NCI-H187 treated with DMSO at 0.1 percent for 48 hours (cell line): ENCODE data around the gene SMIM8.
"Not testable (repeated sequence)": the region's sequence is repeated elsewhere in the genome, so short reads cannot be mapped to it uniquely, and the experiment has no call there.

ENCODE experiments used
- DNase-seq: peaks from one replicate; lab custom pipeline; 2025; lab: John Stamatoyannopoulos, UW

SMIM8 gene

GRCh38 chr6:87322304-87323212 is at the start of gene SMIM8:
Gene SMIM8 (plus strand): TSS chr6:87322588. CDS start chr6:87337032, 14,444 bp downstream.
- no peak for DNase-seq

- no peak for DNase-seq
These were observed 47.6 kb upstream of the SMIM8 start for GRCh38 chr6:87274660-87275274.

- no peak for DNase-seq
These were observed 45.8 kb upstream of the SMIM8 start for GRCh38 chr6:87276624-87277023.

- DNase-seq = no peak
These were observed 45.3 kb upstream of the SMIM8 start for GRCh38 chr6:87277123-87277522.

GRCh38 chr6:87279196-87279595 is 43.2 kb upstream of the SMIM8 start:
- no peak for DNase-seq

- no peak for DNase-seq
These were observed 41.0 kb upstream of the SMIM8 start for GRCh38 chr6:87281426-87281825.

- no peak for DNase-seq
These were observed 39.6 kb upstream of the SMIM8 start for GRCh38 chr6:87282743-87283142.

- DNase-seq = no peak
These were observed 38.9 kb upstream of the SMIM8 start for GRCh38 chr6:87283461-87283860.

- DNase-seq = no peak
These were observed 35.1 kb upstream of the SMIM8 start for GRCh38 chr6:87287251-87287650.

GRCh38 chr6:87289571-87289970 is 32.8 kb upstream of the SMIM8 start:
- DNase-seq = no peak

- no peak for DNase-seq
These were observed 30.5 kb upstream of the SMIM8 start for GRCh38 chr6:87291883-87292282.

GRCh38 chr6:87293526-87293925 is 28.9 kb upstream of the SMIM8 start:
- DNase-seq = no peak

GRCh38 chr6:87297119-87297518 is 25.3 kb upstream of the SMIM8 start:
- DNase-seq = no peak

GRCh38 chr6:87301277-87301676 is 21.1 kb upstream of the SMIM8 start:
- DNase-seq = not testable (repeated sequence)

GRCh38 chr6:87308970-87309369 is 13.4 kb upstream of the SMIM8 start:
- no peak for DNase-seq

GRCh38 chr6:87312860-87313259 is 9.5 kb upstream of the SMIM8 start:
- no peak for DNase-seq

- no peak for DNase-seq
These were observed 7.3 kb upstream of the SMIM8 start for GRCh38 chr6:87315071-87315470.

- DNase-seq = no peak
These were observed 3.0 kb upstream of the SMIM8 start for GRCh38 chr6:87319271-87319987.

GRCh38 chr6:87323880-87324279 is 1.5 kb downstream of the SMIM8 start:
- not testable (repeated sequence) for DNase-seq

- DNase-seq = no peak
These were observed 8.6 kb downstream of the SMIM8 start for GRCh38 chr6:87330961-87331360.

- no peak for DNase-seq
These were observed 10.6 kb downstream of the SMIM8 start for GRCh38 chr6:87333033-87333432.

- no peak for DNase-seq
These were observed 11.3 kb downstream of the SMIM8 start for GRCh38 chr6:87333591-87334181.
